T47D (cell line): Measurements from ENCODE around the gene ATOH8.

Experiments used
- DNase-seq, 2 experiments: peaks; one replicate each; pipeline versions ENCODE4 v3.0.0 to v3.0.0-alpha.2; 2011 to 2012; ENCODE audit warnings: low read depth in 1 of 2, low spot score in 1 of 2
- JUND ChIP-seq: IDR thresholded peaks from 2 replicates; pipeline ENCODE4 v1.6.1; 2012; ENCODE audit warnings: low read depth
- in situ Hi-C: cut with HindIII; loops from 2 replicates; pipeline ENCODE4 v1.10.0; 2016; ENCODE audit warnings: low sequenced_read_pairs, low pct_unique_long_range_greater_than_20kb

Gene ATOH8

DNA sequence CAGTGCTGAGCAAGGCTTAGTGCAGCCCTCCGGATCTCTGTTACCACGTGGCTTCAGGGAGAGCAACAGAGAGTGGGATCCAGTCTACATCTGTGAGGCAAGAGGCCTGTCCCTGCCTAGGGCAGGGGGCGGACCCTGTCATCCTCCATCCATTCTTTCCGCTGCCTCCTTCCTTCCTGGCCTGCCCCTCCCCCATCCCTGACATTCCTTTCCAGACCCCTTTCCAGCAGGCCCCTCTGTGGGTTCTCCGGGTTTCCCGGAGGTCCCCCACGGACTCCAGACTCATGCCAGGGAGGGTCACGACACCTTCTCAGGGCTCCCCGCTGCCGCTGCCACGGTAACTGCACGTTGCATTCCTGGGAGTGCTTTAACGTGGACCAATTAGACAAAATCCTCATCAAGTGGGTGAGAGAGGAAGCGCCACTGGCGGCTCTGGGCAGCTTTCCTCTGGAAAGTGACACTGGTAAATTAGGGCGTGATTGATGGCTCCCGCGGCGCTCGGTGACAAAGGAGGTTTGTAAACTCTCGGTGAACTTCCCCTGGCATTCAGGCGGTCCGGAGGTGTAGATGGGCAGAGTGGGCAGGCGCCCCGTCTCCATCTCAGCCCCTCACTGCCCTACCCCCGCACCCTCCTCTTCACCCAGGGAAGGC lies 11.4 kb downstream of the ATOH8 start:
- no peak for DNase-seq
- in situ Hi-C loops, result no loop called here
- no peak for TF ChIP-seq JUND

DNA sequence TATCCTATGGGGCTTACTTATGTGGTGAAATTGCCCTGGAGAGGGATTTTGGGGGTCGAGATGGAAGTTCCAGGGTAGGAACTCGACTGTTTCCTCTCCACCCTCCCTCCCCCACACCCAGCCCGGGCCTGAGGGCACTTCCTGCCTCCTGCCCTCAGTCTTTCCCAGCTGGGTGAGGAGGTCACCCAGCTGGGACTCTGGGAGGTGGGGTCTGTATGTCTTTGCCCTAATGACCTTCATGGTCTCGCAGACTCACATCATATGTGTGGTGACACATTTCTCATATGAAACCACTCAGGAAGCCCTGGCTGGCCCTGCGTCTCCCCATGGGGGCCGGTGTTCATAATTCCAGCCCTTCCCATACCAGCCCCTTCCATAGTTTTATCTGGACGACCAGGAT lies 12.4 kb downstream of the ATOH8 start:
- TF ChIP-seq JUND, result no peak
- no peak for DNase-seq
- in situ Hi-C loops, result no loop called here

DNA sequence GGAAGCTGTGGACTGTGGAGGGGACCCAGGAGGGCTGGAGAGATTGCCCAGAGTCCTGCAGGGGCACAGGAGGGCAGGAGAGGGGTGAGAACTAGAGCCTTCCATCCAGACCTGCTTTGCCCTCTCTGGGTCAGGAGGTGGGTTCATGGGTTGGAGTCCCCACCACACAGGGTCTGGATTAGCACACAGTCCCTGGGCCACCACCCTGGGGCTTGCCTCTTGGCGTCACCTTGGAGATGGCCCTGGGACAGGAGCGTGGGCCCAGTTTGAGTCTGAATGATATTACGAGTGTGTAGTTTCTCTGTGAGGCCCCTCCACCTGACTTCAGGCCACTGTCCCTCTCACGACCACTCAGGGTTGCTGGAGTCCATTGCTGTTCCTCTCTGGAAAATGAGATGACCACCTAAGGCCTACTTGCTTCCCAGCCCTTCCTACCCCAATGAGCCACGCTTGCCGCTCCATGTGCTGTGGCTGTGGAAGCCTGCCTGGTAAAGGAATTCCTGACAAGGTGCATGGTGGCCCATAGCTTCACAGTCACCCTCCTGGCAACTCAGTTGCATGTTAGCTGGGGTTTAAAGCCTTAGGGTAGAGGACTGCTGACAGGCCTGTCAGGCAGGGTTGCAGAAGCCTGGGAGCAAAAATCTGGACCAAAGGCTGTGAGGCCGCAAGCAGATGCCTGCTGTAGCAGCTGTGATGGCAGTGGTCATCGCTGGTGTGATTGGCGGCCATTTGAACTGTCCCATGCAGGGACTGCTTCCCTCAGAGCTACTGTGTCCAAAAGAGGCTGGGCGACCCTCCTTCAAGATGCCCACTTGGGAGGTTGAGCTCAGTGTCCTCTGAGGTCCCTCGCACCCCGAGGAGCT lies 14.2 kb downstream of the ATOH8 start:
- no peak for TF ChIP-seq JUND
- in situ Hi-C loops, result no loop called here

DNA sequence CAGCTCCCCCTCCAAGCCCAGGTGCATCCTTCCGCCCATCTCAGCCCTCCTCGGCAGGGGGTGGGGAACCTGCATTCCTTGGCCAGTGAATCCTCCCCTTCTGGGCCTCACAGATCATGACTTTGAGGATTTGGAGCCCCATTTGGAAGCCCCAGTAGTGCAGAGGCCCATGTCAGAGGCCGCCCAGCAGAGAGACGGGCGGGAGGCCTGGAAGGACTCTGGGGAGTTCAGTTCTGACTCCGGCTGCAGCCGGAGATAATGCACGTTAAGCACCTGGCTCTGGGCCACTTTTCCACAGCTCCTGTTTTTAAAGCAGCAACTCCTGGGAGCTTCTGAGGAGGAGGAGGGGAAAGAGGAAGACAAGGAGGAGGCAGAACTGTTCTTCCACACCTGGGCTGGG lies 14.9 kb downstream of the ATOH8 start:
- no peak for TF ChIP-seq JUND
- in situ Hi-C loops, result no loop called here
- no peak for DNase-seq

More for the DNA sequence above, 14.2 kb downstream of the ATOH8 start:
- DNase-seq, result no peak

DNA sequence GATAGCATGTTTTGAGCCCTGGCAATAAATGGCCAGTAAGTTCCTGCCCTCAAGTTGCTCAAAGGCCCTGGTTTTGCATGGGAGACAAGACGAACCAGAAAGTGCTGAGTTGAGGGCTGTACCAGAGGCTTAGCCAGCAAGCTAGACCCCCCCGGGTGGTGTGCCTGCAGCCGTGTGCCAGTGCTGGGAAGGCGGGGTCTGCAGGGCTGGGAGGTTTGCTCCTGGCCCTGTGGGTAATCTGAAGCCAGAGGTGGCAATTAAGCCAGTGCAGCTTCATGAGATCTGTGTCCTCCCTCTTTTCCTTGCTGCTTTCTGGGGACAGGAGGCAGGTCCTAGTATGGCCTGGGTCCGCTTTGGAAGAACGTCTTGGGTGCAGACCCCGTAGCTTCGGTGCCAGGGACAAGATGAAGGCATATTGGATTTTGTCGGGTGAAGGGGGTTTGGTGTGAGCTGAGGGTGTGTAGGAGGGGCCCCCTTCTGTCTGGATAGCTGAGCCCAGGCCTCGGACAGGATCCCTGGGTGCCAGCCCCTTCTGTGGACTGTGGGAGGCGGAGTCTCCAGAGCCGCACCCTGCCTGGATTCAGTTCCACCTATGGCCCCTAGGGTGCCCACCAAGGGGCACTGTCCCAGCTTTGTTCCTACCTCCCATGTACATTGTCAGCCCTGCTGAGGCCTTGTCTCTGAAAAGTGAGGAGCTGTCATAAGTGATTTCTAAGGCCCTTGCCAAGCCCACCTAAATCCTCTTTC lies 15.6 kb downstream of the ATOH8 start:
- in situ Hi-C loops, result no loop called here
- no peak for DNase-seq
- TF ChIP-seq JUND, result no peak

DNA sequence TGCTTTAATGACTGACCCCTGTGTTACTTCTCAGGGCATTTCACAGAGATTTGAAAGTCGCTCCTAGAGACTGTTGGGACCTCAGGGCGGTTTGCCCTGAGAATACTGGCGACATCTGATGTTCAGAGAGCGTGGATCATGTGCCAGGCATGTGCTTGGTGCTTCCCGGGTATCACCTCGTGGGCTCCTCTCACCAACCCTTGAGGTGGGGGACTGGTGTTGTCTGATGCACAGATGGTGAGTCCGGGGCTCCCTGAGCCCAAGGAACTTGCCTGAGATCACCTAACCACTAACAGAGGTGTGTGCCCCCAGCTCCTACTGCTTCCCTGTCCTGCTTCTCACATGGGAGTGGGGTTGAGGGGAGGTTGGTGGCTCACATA lies 16.2 kb downstream of the ATOH8 start:
- in situ Hi-C loops, result no loop called here

DNA sequence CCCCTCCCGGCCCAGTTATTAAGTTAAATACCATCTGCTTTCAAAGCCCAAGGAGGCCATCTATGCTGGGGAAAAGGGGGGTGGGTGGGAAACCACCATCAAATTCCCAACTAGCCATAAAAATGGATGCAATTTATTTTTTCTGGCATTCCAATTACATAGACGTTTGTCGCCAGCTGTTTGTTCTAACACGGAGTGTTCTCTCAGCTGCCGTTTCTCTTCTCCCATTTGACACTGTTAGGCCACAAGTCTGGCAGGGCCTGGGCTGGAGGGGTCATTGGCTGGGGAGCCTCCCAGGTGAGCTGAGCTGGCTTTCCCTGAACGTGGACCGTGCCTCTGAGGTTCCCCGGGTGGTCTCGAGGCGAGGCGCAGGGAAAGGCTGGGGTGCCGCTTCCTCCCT lies 16.6 kb downstream of the ATOH8 start:
- DNase-seq, result no peak
- in situ Hi-C loops, result no loop called here
- TF ChIP-seq JUND, result no peak

More for the DNA sequence above, 16.2 kb downstream of the ATOH8 start:
- no peak for DNase-seq
- no peak for TF ChIP-seq JUND

DNA sequence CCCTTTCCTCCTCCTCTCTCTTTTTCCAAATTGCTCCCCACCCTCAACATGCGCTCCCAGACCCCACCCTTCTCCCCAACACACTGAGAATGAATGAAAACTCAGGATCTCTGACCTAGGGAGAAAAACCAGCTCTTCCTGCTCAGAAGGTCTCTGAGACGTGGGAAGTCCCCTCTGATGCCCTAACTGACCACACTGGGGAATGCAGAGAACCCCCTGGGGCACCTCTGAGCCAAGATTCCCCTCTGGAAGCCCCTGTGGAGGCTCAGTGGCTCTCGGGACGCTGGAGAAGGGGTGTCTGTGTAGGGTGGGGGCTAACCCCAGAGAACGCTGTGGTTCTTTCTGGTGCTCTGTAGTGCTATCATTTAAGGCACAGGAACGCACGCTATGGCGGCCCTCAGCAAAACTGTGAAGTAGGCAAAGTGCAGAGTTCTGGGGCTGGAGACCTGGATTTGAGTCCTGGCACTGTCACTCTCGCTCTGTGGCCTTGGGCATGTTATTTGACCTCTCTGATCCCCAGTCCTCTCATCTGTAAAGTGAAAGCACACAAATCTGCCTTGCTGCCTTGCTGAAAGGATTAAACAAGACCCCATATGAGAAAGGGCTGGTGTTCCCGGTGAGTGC lies 17.1 kb downstream of the ATOH8 start:
- no peak for TF ChIP-seq JUND
- in situ Hi-C loops, result no loop called here
- DNase-seq, result no peak

DNA sequence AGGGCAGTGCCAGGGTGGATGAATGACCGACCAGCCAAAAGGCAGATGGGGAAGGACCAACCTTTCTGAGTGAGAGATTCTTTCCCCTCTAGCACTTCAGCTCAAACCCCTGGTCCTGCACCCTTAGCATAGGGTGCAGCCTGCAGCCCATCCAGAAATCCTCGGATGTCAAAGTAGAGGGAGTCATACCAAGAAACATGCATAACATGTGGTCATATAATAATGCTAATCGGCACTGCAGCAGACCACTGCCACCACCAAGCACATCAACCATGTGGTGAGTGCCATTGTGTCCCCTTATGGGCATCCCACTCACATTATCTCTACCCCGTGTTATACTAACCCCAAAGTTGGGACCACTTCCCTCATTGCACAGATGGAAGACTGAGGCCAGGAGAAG lies 17.7 kb downstream of the ATOH8 start:
- DNase-seq, result no peak
- TF ChIP-seq JUND, result no peak
- in situ Hi-C loops, result no loop called here

DNA sequence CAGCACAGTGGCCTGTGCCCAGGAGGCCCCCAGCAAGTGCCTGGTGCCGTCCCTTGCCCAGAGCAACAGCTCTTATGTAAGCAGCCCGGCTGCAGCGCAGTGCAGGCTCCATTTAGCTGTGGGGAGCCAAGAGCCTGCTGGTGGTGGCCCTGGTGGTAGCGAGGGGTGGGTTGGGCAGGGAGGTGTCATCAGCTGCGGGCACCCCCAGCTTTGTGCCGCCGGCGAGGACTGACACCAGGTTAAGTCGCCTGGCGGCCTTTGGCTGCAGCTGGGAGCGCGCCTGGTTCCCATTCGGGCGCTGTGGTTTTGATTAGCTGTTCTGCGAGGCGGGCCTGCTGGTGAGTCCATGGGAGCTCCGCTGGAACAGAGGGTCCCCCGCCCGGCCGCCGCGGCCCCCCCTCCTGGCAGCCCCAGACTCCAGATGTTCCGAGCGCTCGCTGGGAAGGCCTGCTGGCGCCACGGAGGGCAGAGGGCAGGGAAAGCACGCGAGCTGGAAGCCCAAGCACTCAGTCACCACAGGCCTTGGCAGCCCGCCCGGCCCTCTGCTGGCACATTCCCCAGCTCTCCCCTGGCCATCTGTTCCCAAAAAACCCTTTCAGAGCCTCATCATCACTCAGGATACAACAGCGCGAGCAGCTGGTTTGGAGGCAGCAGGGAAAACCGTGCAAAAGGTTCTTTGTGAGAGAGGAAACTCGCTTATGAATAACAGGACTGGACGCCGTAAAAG lies 18.4 kb downstream of the ATOH8 start:
- in situ Hi-C loops, result no loop called here

DNA sequence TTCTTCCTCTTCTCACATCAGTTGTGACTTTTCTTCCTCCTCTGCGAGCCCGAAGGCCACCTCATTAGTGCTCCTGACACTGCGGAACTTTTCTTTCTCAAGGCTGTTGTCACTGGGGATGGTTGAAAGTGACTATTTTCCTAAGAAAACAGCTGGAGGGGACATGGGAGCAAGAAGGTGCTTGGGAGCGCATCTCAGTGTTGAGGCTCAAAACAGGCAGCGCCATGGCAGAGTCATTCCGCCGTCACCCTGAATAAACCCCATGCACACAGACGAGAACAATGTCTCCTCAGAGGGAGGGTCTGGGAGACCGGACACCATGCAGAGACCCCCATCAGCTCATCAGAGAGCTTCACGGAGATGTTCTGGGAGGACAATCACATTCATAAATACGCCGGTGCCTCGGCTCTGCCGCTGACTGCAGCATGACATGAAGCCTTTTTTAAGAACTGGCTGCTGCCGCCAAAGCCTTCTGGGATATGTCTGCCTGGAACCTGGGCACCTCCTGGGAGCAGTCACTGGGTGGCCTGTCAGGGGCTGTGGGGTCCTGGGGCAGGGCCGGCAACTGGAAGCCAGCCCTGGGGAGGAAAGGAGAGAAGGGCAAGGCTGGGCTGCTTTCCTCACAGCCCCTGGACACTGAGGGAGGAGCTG lies 19.2 kb downstream of the ATOH8 start:
- DNase-seq, result no peak
- in situ Hi-C loops, result no loop called here
- TF ChIP-seq JUND, result no peak

More for the DNA sequence above, 18.4 kb downstream of the ATOH8 start:
- no peak for TF ChIP-seq JUND
- peak; percentile 33 to 69 for DNase-seq
